Gastroesophageal sphincter (tissue), 3 donors: ENCODE data around the gene TMEM168.

ENCODE experiments used
- POLR2A ChIP-seq, 2 donors: fragments of 450-650 bp; IDR thresholded peaks; one replicate each; pipeline ENCODE4 v1.6.1; 2017; ENCODE audit warnings: antibody characterized with exemption in 2 of 2, mild to moderate bottlenecking in 2 of 2, moderate library complexity in 1 of 2
- POLR2AphosphoS5 ChIP-seq: sonication (generic); formaldehyde crosslinking; IDR thresholded peaks from one replicate; pipeline ENCODE4 v1.6.1; 2017; ENCODE audit warnings: antibody characterized with exemption
- TF ChIP-seq, protein P1 (sequence below), 4 experiments: fragments of 200-600 bp in 2 of 4; fragments of 450-650 bp in 2 of 4; sonication (generic) in 1 of 4; IDR thresholded peaks; one replicate each; pipeline ENCODE4 v1.5.1; 2017 to 2019; ENCODE audit warnings: antibody characterized with exemption in 4 of 4, mild to moderate bottlenecking in 2 of 4, moderate library complexity in 2 of 4

DNA sequence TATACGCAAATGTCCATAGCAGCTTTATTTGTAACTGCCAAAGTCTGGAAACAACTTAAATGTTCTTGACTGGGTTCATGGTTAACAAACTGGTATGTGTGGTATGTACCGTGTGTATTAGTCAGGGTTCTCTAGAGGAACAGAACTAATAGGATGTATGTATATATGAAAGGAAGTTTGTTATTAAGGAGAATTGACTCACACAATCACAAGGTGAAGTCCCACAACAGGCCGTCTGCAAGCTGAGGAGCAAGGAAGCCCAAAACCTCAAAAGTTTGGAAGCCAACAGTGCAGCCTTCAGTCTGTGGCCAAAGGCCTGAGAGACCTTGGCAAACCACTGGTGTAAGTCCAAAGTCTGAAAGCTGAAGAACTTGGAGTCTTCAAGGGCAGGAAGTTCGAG lies 66.8 kb downstream of the TMEM168 start:
- TF ChIP-seq POLR2A (IDR thresholded peaks at IDR 0.05) = no peak
- TF ChIP-seq, protein P1, sequence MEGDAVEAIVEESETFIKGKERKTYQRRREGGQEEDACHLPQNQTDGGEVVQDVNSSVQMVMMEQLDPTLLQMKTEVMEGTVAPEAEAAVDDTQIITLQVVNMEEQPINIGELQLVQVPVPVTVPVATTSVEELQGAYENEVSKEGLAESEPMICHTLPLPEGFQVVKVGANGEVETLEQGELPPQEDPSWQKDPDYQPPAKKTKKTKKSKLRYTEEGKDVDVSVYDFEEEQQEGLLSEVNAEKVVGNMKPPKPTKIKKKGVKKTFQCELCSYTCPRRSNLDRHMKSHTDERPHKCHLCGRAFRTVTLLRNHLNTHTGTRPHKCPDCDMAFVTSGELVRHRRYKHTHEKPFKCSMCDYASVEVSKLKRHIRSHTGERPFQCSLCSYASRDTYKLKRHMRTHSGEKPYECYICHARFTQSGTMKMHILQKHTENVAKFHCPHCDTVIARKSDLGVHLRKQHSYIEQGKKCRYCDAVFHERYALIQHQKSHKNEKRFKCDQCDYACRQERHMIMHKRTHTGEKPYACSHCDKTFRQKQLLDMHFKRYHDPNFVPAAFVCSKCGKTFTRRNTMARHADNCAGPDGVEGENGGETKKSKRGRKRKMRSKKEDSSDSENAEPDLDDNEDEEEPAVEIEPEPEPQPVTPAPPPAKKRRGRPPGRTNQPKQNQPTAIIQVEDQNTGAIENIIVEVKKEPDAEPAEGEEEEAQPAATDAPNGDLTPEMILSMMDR (IDR thresholded peaks at IDR 0.05) = no peak
- TF ChIP-seq POLR2AphosphoS5 = no peak
